ENCODE results near the gene KCNK15. TPM values are rescaled to one million over a fixed set of nuclear protein-coding genes. Genes with fewer than 3 reads are reported as not detected.
A peak's percentile ranks its signal among the peaks of the same experiment; 100 is the strongest.
"Not testable (repeated sequence)": the region's sequence is repeated elsewhere in the genome, so short reads cannot be mapped to it uniquely, and the experiment has no call there.

The KCNK15 gene
- total RNA-seq = under 1 TPM; 0.09 to 0.37 TPM

- DNase-seq (ENCODE audit: low spot score in 2 of 2) (peak in 1 of 2 donors; percentile 33), ATAC-seq (peak; percentile 72 to 73)
- H3K27ac Mint-ChIP-seq = peak within 1 kb of the TSS; percentile 22 to 34
- no peaks in the 10 kb centered on the region for H3K9me3 Mint-ChIP-seq
- no peaks in the 10 kb centered on the region for H3K36me3 Mint-ChIP-seq
Observed at GRCh38 chr20:44745598-44746366, at the start of gene KCNK15. KCNK15 (plus strand) TSS chr20:44745865; CDS start chr20:44745911, 46 bp downstream.

- Mint-ChIP-seq H3K36me3 (peaks cover 0 to 7% of the 10 kb centered on the region in 2 donors), H3K9me3 (no peaks in the 10 kb centered on the region), H3K27ac (no peak overlapping the region)
- ATAC-seq (no peak), DNase-seq (ENCODE audit: low spot score in 2 of 2) (no peak)
Observed at GRCh38 chr20:44696315-44696714, 49.4 kb upstream of the KCNK15 start.

- H3K27ac Mint-ChIP-seq; H3K36me3 Mint-ChIP-seq; DNase-seq (ENCODE audit: low spot score in 2 of 2); H3K9me3 Mint-ChIP-seq; ATAC-seq: not testable (repeated sequence)
Observed at GRCh38 chr20:44697041-44697440, 48.6 kb upstream of the KCNK15 start.

- H3K27ac Mint-ChIP-seq = no peak overlapping the region
- no peaks in the 10 kb centered on the region for H3K36me3 Mint-ChIP-seq
- H3K9me3 Mint-ChIP-seq = no peaks in the 10 kb centered on the region
- DNase-seq (ENCODE audit: low spot score in 2 of 2) (no peak), ATAC-seq (no peak)
Observed at GRCh38 chr20:44698351-44698750, 47.3 kb upstream of the KCNK15 start.

GRCh38 chr20:44700306-44700705 lies 45.4 kb upstream of the KCNK15 start:
- H3K36me3 Mint-ChIP-seq = no peaks in the 10 kb centered on the region
- no peak overlapping the region for H3K27ac Mint-ChIP-seq
- DNase-seq (ENCODE audit: low spot score in 2 of 2) (no peak), ATAC-seq (no peak)
- no peaks in the 10 kb centered on the region for H3K9me3 Mint-ChIP-seq

- DNase-seq (ENCODE audit: low spot score in 2 of 2) = no peak
- Mint-ChIP-seq H3K36me3 (no peaks in the 10 kb centered on the region), H3K27ac (no peak overlapping the region), H3K9me3 (no peaks in the 10 kb centered on the region)
- ATAC-seq = no peak
Observed at GRCh38 chr20:44701118-44701857, 44.4 kb upstream of the KCNK15 start.

GRCh38 chr20:44701858-44702256 lies 43.8 kb upstream of the KCNK15 start:
- no peaks in the 10 kb centered on the region for H3K36me3 Mint-ChIP-seq
- no peak overlapping the region for H3K27ac Mint-ChIP-seq
- no peak for ATAC-seq
- DNase-seq (ENCODE audit: low spot score in 2 of 2) = no peak
- H3K9me3 Mint-ChIP-seq = no peaks in the 10 kb centered on the region

- Mint-ChIP-seq H3K27ac (no peak overlapping the region), H3K9me3 (no peaks in the 10 kb centered on the region), H3K36me3 (no peaks in the 10 kb centered on the region)
- DNase-seq (ENCODE audit: low spot score in 2 of 2) = no peak
- peak in 1 of 2 donors; percentile 61 for ATAC-seq
Observed at GRCh38 chr20:44702776-44703175, 42.9 kb upstream of the KCNK15 start.

GRCh38 chr20:44703183-44703925 lies 42.3 kb upstream of the KCNK15 start:
- ATAC-seq = peak in 1 of 2 donors; percentile 39
- DNase-seq (ENCODE audit: low spot score in 2 of 2) = no peak
- no peaks in the 10 kb centered on the region for H3K36me3 Mint-ChIP-seq
- peak overlapping the region in 1 of 2 donors; percentile 41 for H3K27ac Mint-ChIP-seq
- H3K9me3 Mint-ChIP-seq = no peaks in the 10 kb centered on the region

GRCh38 chr20:44703956-44704488 lies 41.6 kb upstream of the KCNK15 start:
- H3K9me3 Mint-ChIP-seq = no peaks in the 10 kb centered on the region
- DNase-seq (ENCODE audit: low spot score in 2 of 2) = no peak
- H3K27ac Mint-ChIP-seq = peak overlapping the region; percentile 41 to 79
- H3K36me3 Mint-ChIP-seq = no peaks in the 10 kb centered on the region
- ATAC-seq = peak in 1 of 2 donors; percentile 9

GRCh38 chr20:44704551-44704971 lies 41.1 kb upstream of the KCNK15 start:
- no peak for DNase-seq (ENCODE audit: low spot score in 2 of 2)
- ATAC-seq = peak in 1 of 2 donors; percentile 35
- no peaks in the 10 kb centered on the region for H3K9me3 Mint-ChIP-seq
- no peak overlapping the region for H3K27ac Mint-ChIP-seq
- H3K36me3 Mint-ChIP-seq = no peaks in the 10 kb centered on the region

GRCh38 chr20:44705364-44706094 lies 40.1 kb upstream of the KCNK15 start:
- H3K9me3 Mint-ChIP-seq = no peaks in the 10 kb centered on the region
- H3K36me3 Mint-ChIP-seq = no peaks in the 10 kb centered on the region
- no peak for ATAC-seq
- no peak for DNase-seq (ENCODE audit: low spot score in 2 of 2)
- no peak overlapping the region for H3K27ac Mint-ChIP-seq

- Mint-ChIP-seq H3K9me3 (no peaks in the 10 kb centered on the region), H3K27ac (no peak overlapping the region), H3K36me3 (no peaks in the 10 kb centered on the region)
- DNase-seq (ENCODE audit: low spot score in 2 of 2) = no peak
- ATAC-seq = no peak
Observed at GRCh38 chr20:44706301-44707017, 39.2 kb upstream of the KCNK15 start.

- ATAC-seq (no peak), DNase-seq (ENCODE audit: low spot score in 2 of 2) (no peak)
- Mint-ChIP-seq H3K27ac (no peak overlapping the region), H3K9me3 (no peaks in the 10 kb centered on the region), H3K36me3 (no peaks in the 10 kb centered on the region)
Observed at GRCh38 chr20:44707018-44707579, 38.6 kb upstream of the KCNK15 start.

- no peaks in the 10 kb centered on the region for H3K9me3 Mint-ChIP-seq
- H3K36me3 Mint-ChIP-seq = no peaks in the 10 kb centered on the region
- ATAC-seq (no peak), DNase-seq (ENCODE audit: low spot score in 2 of 2) (no peak)
- H3K27ac Mint-ChIP-seq = no peak overlapping the region
Observed at GRCh38 chr20:44709380-44709779, 36.3 kb upstream of the KCNK15 start.

Measured in activated naive CD4-positive, alpha-beta T cell treated with anti-CD3 and anti-CD28 coated beads, Interleukin-2, amount 50 U/mL, for 72 hours (primary cell).